NCI-H2107 (cell line): ENCODE results near the gene XRCC5.

Experiments
- DNase-seq: peaks from one replicate; lab custom pipeline; 2025; lab: John Stamatoyannopoulos, UW

The XRCC5 gene

DNA sequence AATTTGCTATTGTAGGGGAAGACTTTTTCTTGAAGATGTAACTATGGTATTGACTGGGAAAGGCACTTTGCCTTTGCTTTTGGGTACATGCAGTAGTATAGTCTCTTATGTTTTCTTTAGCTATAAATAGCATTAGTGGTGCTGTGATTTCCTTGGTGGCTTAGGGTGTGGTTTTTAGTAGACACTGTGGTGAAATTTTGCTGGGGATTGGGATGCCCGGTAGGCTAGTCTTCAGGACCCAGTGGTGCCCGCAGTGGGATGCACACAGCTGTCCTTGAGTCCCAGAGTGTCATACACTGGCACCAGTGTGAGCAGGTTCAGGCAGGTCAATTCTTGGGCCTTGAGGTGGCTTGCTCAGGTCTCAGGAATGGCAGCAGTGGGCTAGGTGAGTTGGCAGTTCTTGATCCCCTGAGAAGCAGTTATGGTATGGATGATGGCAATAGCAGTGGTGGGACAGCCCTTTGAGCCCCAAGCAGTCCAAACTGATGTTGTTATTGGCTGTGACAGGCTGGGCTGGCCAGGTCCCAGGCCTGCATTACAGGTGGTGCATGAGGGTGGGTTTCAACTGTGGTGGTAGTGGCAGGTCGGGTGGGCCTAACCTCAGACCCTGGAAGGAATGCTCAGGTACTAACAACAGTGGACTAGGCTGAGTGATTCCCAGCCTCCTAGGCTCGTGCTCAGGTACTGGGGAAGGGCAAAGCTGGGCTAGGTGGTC lies 124.3 kb downstream of the XRCC5 start:
- no peak for DNase-seq

DNA sequence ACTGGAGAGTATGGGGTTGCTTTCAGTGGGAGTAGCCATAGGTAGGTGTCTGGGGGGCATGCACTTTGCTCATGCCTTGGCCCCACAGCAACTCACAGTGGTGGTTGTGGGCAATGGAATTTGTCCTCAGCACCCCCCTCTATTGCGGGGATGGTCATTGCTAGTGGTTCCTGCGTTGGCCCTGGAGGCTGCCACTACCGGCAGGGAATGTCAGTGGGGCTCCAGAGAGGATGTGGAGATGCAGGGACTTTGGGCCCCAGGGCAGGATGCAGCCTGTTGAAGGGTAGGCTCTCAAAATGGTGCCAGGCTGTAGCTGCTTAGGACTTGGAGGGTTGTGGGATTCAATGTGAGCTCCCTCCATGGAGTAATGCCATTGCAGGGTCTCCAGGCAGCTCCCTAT lies 125.0 kb downstream of the XRCC5 start:
- DNase-seq: no peak

DNA sequence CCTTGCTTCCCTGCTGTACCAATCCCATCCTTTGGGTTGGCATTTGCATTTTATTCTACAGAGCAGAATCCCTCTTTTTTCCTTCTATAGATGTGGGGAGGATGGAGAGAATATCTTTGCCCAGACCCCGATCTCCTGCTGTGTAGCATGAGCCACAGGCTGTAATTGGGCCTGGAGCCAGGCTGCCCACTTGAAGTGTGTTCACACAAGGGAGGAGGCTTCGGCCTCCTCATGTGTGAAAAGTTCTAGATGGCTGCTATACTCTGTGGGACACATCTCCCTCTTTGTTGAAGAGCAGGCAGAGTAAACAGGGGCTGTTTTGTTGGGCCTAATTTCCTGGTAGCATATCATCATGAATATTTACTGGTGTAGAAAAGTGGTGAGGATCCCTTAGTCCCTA lies 126.3 kb downstream of the XRCC5 start:
- no peak for DNase-seq

DNA sequence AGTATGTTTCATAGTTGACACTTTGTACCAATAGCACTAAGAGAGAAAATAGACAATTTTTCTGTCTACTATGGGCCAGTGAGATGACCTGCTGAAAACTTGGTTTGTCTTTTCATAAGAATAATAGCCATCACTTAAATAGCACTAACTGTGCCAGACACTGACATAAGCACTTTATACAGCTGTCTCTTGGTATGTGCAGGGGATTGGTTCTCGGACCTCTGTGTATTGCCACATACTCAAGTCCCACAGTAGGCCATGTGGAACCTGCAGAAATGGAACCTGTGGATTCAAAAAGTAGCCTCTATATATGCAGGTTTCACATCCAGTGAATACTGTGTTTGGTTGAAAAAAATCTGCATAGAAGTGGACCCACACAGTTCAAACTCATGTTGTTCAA lies 126.7 kb downstream of the XRCC5 start:
- no peak for DNase-seq

DNA sequence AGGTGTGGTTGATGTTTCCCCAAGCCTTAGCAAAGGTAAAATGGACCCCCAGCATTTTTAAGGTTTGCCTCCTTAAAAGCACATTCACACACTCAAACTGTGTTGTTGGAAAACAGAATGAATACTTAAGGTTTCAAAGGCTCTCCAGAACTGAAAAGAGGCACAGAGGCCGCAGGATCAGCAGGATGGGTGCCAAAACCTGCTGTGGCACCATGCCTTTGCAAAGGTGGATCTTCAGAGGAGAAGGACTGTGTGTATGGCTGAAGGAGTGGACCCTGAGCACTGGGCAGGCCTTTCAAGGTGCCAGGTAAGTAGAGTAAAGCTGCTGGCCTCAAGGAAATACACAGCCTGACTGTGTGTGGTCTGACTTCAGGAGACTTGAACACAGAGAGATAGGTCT lies 127.3 kb downstream of the XRCC5 start:
- DNase-seq: no peak

DNA sequence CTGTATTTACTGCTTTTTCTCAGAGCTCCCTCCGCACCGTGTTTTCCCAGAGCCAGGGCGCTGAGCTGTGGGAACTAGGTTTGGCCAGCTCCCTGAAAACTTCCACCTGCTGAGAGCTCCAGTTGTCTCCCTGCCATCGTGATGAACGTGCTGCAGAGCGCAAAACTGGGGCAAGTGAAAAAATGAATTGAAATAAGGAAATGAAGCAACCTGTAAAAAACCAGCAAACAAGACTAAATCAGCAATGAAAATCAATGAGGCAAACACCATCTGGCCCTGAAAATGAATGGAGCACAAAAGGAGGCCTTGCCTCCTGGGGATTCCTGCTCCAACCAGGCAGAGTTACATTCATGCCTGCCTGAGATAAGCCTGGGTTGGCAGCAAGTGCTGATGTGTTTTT lies 133.2 kb downstream of the XRCC5 start:
- peak; percentile 44 for DNase-seq

DNA sequence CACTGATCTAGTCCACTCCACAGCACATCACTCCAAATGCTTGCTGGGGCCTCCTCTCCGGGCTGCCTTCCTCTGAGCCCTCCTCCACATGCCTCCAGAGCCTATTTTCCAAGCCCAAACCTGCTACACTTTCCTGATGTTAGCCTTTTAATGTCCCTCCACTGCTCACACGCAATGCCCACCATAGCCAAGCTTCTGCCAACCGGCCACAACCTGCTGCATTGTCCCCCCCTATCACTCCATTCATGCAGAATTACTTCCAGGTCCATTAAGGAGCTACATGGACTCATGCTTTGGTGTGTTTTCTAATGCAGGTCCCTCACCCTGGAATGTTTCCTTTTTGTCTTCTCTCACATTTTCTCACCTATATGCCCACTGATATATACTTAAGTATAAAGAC lies 133.9 kb downstream of the XRCC5 start:
- DNase-seq: no peak

DNA sequence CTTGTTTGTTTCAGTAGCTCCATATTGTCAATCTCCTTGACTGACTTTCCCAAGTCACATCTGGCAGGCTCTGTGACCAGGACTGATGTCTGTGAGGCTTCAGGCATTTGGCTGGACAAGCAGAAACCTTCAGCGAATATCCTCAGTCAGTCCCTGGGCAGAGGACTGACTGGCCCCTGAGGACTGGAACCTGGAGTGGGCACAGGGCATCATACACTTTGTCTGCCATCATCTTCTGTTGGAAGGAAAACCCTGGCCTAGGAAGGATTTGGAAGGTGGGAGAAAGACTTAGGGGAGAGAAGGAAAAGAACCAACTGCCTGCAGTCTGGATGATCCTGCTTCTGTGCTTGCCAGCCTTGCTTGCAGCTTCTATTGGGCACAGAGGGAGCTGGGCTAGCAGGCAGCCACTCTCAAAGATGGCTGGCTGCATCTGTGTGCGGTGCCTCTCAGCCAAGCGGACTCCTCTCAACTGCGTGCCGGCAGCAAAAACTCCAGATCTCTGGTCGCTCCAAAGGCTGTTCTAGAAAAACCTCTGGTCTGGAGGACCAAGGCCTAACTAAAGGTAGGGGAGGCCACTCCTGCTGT lies 136.3 kb downstream of the XRCC5 start:
- DNase-seq: no peak

DNA sequence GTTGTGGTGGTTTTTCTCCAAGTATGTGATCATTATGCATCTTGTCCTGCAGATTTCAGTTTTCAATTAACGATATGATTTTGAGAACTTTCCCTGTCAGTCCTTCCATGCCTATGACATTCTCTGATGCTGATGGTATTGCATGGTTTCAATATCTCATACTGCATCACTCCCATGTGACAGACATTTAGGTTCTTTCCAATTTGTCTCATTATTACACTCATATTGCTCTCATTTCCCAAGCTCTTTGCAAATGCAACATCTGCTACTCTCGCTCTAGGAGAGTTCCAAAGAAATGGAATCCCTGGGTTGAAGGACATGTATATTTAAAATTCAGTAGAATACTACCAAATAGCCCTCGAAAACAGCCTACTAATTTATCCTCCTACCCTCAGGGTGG lies 137.6 kb downstream of the XRCC5 start:
- DNase-seq: no peak
